GM21723 (cell line): Measurements from ENCODE around the gene RUFY1.
A peak's percentile ranks its signal among the peaks of the same experiment; 100 is the strongest.
"Not testable (repeated sequence)": the region's sequence is repeated elsewhere in the genome, so short reads cannot be mapped to it uniquely, and the experiment has no call there.

Experiments used
- ATAC-seq: cut with Tn5 transposase; IDR thresholded peaks from one replicate; pipeline ENCODE4 v1.9.1; 2021; ENCODE audit warnings: mild to moderate bottlenecking, moderate library complexity; ENCODE audit not compliant: unreplicated experiment

RUFY1 gene, protein sequence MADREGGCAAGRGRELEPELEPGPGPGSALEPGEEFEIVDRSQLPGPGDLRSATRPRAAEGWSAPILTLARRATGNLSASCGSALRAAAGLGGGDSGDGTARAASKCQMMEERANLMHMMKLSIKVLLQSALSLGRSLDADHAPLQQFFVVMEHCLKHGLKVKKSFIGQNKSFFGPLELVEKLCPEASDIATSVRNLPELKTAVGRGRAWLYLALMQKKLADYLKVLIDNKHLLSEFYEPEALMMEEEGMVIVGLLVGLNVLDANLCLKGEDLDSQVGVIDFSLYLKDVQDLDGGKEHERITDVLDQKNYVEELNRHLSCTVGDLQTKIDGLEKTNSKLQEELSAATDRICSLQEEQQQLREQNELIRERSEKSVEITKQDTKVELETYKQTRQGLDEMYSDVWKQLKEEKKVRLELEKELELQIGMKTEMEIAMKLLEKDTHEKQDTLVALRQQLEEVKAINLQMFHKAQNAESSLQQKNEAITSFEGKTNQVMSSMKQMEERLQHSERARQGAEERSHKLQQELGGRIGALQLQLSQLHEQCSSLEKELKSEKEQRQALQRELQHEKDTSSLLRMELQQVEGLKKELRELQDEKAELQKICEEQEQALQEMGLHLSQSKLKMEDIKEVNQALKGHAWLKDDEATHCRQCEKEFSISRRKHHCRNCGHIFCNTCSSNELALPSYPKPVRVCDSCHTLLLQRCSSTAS

DNA sequence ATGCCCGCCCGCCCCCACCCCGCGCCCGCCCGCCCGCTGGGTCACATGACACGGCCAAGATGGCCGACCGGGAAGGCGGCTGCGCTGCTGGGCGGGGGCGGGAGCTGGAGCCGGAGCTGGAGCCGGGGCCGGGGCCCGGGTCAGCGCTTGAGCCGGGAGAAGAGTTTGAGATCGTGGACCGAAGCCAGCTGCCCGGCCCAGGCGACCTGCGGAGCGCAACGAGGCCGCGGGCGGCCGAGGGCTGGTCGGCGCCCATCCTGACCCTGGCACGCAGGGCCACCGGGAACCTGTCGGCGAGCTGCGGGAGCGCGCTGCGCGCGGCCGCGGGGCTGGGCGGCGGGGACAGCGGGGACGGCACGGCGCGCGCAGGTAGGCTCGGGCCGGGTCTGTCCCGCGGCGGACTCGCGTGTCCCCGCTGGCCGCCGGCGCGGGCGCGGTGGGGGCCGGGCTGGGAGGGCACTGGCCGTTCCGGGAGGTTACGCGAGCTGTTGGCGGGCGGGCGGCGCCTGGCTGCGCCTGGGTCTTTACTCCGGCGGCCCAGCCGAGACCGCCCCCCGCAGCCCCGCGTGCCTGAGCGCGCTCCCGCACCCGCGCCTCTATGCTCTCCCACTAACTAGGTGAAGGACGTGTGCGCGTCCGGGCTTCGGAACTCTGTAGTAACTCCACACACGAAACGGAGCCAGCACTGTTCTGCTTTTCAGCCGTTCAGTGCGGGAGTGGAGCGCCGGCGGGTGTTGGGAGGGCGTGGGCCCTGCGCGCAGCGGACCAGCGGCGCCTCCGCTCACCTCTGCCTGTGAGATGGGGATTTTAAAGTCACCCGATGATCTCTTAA, at the start of gene RUFY1:
TSS of gene RUFY1 (plus strand) at position 44 of the 832 bp plus-strand sequence. CDS start at position 60, 16 bp downstream.
- ATAC-seq: peak; percentile 85

DNA sequence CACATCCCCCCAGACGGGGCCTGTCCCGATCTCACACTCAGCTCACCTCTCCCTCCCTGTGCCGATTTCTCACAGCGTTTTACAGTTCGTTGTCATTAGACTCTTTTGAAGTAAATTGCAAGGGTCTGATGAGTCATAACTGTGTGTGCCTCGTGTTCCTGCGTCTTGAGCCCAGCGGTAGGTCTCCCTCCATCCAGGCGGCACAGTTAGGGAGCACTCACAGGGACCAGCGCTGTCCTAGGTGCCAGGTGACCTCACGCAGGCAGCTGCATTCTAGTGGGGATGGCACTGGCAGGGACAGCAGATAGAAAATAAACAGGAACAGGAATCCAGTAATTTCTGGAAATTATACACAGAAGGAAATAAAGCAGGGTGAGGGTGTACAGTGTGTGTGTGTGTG, 48.4 kb upstream of the RUFY1 start:
- not testable (repeated sequence) for ATAC-seq

DNA sequence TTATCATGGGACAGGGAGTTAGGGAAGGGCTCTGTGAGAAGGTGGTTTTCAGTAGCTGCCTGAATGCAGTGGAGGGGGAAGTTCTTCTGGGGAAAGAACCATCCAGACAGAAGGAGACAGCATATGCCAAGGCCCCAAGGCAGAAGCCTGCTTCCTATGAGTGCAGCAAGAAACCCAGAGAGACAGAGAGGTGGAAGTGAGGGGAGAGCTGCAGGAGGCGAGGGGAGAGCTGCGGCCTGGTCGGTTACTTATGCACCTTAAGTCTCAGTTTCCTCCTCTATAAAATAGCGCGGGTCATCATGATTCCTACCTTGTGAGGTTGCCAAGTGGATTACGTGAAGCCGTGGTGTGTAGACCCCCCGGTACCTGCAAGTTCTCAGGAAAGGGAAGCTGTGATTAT, 47.9 kb upstream of the RUFY1 start:
- ATAC-seq: not testable (repeated sequence)

DNA sequence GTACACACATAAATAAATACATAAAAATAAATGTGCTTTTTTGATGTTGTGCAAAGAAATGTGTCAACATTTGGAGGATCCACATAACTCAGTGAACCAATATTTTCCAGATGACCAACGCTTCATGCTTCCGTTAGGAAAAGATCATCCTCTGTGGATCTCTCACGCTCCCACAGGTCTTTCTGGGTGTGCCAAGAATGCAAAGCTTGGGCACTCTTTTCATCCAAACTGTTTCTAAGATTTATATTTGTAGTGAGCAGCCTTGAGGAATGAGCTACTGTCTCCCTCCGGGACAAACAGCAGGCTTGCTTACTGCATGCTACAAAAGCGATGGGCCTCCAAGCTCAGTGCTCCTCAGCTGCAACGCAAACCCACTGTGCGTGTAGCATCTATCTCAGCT, 46.2 kb upstream of the RUFY1 start:
- ATAC-seq: no peak

DNA sequence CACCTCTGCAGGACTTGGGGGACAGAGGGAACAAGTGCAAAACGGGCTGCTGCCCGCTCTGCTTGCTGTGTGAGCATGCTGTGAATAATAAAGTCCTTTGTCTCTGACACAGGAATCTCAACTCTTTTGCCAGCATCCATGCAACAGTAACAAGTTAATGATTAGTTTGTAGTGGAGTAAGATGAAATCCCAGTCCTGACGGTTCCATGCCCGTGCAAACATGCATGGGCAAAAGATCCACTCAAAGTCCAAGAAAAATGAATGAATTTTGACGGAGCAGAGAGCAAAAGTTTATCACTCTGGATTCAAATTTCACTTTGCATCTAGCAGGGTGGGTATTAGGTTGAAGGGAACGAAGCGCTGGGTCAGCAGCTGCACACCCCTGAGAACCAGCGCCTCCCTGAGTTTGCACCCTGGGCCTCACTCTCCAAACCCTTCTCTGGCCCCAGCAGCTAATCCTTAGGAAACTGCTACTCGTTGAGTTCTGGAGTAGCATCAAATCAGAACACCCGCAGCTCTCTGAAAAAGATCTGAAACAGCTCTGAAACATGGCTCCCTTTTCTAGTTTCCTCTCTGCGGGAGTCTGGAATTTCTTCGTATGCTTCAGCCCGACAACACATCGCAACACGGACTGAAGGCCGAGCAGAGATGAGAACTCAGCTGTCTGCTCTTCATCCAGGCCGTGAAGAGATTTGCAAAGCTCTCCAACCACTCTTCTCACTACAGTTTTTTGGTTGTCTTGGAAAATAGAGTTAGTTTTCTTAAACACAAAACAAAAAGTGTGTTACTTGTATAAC, 45.6 kb upstream of the RUFY1 start:
- ATAC-seq: no peak

DNA sequence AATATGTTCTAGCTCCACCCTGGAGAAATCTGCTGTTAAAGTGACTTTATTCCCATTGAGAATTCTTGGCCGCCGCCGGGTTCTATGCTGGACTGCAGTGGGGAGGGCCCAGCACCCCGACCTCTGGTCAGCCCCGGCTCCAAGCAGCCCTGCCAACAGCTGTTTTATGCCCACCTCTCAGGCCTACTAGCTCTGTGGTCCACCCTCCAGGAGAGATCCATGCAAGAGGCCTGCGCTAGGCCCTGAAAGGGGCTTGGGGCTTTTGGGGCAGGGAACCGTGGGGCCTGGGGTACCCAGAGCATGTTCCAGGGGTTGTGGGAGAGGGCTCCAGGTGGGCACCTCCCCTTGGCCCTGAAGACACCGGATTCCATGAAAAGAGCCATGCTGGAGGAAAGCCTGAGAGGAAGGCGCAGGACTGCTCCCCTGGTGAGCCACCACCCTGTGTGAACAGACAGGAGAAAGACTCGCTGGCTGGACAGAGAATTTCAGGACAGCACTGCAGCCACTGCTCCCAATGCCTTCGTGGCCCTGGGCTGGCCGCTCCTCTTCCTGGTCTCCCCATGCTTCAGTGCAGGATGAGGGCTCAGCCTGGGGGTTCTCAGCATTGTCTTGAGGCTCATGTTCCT, 44.6 kb upstream of the RUFY1 start:
- ATAC-seq: no peak

DNA sequence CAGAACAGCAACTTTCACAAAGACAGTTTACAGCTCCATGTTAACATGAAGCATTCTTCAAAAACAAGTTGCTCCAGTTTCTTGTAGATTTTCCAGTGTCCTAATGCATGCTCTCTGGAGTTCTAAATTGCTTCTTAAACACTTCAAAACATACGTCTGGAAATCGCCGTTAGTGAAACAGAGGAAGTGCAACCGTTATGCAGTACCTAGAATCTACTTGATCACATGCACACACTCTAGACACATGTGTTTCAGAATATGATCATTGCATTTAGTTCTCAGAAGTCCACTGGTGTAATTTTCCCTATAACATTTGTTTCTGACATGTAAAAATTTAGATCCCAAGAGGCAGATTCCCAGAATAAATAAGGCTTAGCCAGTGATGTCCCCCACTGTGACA, 41.1 kb upstream of the RUFY1 start:
- ATAC-seq: no peak

DNA sequence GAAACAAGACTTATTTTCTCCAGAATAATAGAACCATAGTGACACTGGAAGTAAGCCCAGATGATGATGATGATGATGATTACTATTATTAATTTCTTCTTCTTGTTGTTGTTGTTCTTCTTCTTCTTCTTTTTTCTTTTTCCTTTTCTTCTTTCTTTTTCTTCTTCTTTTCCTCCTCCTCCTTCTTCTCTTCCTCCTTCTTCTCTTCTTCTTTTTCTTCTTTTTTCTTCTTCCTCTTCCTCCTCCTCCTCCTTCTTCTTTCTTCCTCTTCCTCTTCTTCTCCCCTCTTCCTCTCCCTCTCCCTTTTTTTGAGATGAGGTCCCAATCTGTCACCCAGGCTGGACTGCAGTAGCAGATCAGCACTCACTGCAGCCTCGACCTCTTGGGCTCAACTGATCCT, 40.5 kb upstream of the RUFY1 start:
- ATAC-seq: no peak

DNA sequence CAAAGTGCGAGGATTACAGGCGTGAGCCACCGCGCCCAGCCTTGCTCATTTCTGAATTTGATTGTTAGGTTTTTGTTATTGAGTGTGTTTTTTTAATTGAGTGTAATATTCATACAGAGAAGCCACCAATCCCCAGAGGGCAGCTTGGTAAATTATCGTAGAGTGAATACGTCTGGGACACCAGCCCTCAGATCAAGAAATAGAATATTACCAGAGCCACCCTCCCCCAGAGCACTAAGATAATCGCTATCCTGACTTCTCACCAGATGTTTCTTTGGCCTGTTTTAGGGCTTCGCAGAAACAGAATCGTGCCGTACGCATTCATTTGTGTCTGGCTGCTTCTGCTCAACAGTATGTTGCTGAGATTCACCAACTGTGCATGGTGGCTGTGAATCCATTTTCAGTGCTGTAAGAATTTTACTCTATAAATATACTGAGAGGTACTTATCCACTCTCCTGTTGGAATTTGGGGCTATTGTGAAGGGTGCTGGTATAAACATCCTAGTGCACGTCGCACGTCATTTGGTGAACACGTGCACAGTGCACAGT, 37.8 kb upstream of the RUFY1 start:
- no peak for ATAC-seq

DNA sequence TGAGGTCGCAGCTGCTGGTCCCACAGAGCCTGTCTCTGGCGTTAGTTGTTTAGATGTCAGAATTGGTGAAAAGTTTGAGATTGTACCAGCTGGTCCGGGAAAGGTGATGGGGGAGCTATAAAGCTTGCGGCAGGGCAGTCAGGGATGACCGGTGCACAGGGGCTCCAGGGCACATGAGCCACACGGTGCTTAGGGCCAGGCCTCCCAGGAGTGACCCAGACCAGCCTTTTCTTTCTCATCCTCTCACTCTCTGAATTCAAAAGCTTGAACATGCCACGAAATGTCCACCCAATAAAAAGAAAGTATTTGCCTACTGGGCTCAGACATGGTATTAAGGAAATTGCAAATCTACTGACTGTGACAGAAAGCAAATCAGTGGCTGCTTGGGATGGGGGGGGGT, 34.9 kb upstream of the RUFY1 start:
- not testable (repeated sequence) for ATAC-seq

DNA sequence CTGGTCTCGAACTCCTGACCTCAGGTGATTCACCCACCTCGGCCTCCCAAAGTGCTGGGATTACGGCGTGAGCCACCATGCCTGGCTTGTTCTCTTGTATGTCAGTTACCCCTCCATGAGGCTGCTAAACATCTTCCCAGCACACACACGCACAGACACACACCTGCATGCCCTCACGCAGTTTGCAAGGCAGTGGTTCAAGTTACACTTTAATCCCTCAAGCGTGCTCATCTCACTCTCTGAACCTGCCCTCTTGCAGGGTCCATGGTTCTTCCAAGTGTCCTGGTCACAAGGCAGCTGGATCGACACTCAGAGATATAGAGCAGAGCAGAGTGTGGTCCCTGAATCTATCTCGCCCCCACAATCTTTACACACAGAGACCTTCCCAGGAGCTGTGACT, 34.1 kb upstream of the RUFY1 start:
- no peak for ATAC-seq

DNA sequence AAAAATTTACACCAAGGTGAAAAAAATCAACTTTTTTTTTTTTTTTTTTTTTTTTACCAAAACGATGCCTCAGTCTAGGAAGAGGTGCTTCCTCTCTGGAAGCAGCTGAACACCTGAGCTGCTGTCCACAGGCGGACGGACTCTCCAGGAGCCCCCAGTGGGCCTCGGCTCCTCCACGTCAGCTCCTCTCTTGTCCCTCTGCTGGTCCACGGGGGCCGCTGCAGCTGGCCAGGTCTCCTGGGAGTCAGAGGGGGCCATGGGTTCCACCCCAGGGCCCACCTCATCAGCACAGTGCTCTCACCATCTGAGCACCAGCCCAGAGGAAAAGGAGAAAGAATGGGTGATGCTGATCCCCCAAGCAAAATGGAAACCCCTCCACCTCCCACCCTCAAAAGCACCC, 32.6 kb upstream of the RUFY1 start:
- ATAC-seq: not testable (repeated sequence)

DNA sequence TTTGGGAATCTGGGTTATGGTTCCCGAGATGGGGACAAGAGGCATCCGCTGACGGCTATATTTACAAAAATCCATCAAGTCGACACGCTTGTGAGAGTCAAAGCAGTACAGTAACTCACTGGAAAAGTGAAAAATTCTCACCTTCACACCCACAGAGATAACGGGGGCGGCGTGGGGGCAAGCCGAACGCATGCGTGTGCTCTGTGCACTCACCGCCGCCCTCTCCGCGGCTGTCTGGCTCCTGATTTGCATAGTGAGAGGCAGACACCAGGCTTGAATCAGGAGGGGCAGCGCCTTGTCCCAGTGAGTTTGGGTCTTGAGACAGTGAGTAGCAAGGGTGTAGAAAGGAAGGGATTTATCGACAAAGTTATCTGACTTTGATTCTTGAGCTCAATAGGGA, 32.0 kb upstream of the RUFY1 start:
- peak; percentile 72 for ATAC-seq

DNA sequence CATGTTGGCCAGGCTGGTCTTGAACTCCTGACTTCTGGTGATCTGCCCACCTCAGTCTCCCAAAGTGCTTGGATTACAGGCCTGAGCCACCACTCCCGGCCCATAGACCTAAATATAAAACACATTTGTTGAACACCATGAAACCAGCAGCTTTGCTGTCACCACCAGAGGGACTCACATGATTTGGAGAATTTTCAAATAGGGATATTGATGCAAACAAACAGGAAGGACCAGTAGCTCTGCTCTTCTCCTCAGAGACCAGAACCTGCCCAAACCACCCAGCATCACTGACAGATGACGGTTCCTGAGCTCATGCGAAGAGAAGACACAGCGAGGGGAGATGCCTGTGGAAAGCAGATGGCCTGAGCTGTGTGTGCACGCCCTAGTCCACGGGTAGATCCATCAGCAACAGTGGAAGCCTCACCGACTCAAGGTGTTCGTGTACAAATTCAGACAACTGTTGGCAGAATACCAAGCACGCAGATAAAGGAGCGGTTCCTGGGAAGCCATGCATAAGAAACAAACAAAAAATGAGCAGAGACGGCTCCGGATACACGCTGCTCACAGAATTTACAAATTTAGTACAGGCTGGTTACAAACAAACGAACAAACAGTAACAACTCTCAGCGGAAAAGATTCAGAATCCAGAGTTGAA, 30.8 kb upstream of the RUFY1 start:
- ATAC-seq: not testable (repeated sequence)

DNA sequence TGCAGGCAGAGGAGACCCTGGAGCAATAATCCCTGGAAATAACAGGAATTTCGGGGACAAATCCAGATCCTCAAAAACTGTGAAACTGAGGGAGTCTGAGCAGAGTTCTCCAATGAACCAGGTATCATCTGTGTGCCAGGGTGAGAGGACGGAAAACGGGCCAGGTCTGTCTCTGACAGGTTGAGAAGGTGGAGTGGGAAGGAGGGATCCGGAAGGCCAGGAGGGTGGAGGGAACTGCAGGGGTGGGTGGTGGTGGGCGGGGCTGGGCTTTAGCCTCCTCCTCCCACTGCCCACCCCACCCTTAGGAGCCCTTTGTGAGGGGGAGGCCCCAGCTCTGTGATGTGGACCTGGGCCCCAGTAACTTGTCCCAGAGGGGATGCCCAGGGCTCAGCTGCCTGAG, 28.2 kb upstream of the RUFY1 start:
- not testable (repeated sequence) for ATAC-seq

DNA sequence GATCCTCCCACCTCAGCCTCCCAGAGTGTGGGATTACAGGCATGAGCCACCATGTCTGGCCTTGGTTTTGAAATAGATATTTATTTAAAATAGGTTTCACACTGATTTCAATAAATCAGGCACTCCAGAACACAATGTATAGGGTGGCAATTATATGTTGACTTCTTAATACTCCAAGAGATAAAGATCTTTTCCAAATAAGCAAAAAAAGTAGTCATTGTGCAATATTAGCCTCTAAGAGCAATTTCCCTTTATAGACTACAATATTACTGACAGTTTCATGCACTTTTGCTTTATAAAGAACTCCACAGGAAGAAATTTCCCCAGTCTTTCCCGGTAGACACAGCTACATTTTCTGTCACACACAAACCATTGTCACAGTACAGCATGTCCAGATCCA, 23.4 kb upstream of the RUFY1 start:
- ATAC-seq: no peak

DNA sequence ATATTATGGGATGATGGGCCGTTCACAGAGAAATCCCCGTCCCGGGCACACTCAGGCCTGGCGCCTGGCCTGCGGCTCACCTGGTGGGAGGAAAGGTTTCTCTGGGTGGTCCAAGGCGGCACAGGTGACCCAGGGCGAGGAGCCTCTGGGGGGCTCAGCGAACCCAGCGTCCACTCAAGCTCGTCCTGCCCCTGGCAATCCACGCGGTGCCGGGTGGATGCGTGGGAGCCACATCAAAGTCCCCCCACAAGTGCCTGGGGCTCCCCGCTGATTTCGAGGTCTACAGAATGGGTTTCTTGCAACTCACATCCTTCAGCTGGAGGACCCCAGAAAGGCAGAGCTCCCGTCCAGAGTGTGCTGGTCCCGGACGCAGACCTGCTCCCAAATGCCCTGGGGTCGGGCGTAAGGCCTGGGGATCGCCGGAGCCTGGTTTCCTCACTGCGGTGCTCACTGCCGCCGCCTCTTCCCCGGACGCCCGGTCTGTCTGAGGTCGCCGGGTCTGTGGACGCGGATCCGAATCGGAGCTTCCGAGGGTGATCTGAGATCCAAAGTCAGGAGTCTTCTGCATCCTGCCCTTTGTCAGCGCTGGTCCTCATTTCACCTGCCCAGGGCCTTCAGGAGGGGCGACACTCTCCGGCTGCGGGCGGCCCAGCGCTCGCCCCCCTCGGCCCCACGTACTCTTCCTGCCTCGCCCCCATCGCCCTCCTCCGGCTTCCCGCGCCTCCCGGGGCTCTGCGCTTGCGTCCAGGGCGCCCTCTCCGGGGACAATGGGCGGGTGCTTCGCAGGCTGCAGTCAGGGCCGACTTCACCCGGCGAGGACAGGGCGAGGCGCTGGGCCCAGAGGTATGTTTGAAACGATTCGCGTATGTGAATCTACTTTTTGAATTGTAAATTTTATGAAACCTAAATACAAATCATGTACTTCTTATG, 20.0 kb upstream of the RUFY1 start:
- peak; percentile 73 for ATAC-seq

DNA sequence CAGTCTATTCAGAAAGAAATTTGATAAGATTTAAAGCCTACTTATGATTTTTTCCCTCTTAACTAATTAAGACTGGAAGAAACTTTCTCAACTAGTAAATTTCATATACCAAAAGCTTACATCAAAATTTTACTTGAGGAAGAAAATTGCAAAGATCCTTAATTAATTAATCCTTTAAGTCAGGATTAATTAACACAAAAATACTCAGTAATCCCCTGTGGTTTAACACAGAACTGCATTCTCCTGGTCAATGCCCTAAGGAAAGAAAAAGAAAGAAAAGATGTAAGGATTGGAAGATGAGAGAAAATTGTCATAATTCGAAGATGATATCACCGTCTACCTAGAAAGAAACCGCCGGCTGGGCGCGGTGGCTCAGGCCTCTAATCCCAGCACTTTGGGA, 17.3 kb upstream of the RUFY1 start:
- no peak for ATAC-seq
